GM06990 (cell line): ENCODE measurements around the gene SH3PXD2A.

ENCODE experiments used
- DNase-seq: peaks from one replicate; pipeline ENCODE4 v3.0.0-alpha.2; 2011; ENCODE audit not compliant: insufficient read length; ENCODE audit errors: extremely low read depth
- H3K27me3 ChIP-seq: replicated peaks from 2 replicates; pipeline ENCODE4 v1.6.0; 2011; ENCODE audit warnings: low read length; ENCODE audit not compliant: control insufficient read depth, insufficient read depth
- H3K36me3 ChIP-seq: 2 replicates; pipeline ENCODE4 v1.5.1; 2011; ENCODE audit warnings: low read length; ENCODE audit not compliant: control insufficient read depth, insufficient read depth
- H3K4me3 ChIP-seq: replicated peaks from 2 replicates; pipeline ENCODE4 v1.5.1; 2011; ENCODE audit warnings: low read depth, mild to moderate bottlenecking, control low read depth, low read length
- CTCF ChIP-seq: IDR thresholded peaks from 2 replicates; pipeline ENCODE4 v1.5.1; 2011; ENCODE audit warnings: low read length, control low read depth, mild to moderate bottlenecking, inconsistent platforms; ENCODE audit not compliant: insufficient read depth, poor library complexity, severe bottlenecking

Gene SH3PXD2A

GRCh38 chr10:103890194-103890658 lies 34.9 kb upstream of the SH3PXD2A start:
- peaks cover 5% of the 10 kb centered on the region for H3K36me3 ChIP-seq
- DNase-seq = no peak
- no peak overlapping the region for H3K4me3 ChIP-seq
- no peak for TF ChIP-seq CTCF
- H3K27me3 ChIP-seq = no peaks in the 10 kb centered on the region

GRCh38 chr10:103889121-103889720 lies 33.8 kb upstream of the SH3PXD2A start:
- no peak for TF ChIP-seq CTCF
- H3K4me3 ChIP-seq = no peak overlapping the region
- no peak for DNase-seq
- H3K27me3 ChIP-seq = no peaks in the 10 kb centered on the region
- H3K36me3 ChIP-seq = peaks cover 5% of the 10 kb centered on the region

GRCh38 chr10:103888113-103888841 lies 32.9 kb upstream of the SH3PXD2A start:
- Histone ChIP-seq H3K27me3 (no peaks in the 10 kb centered on the region), H3K36me3 (peaks cover 5% of the 10 kb centered on the region), H3K4me3 (no peak overlapping the region)
- peak; percentile 22 for DNase-seq
- TF ChIP-seq CTCF = peak; percentile 83

GRCh38 chr10:103885617-103886016 lies 30.2 kb upstream of the SH3PXD2A start:
- Histone ChIP-seq H3K36me3 (peaks cover 18% of the 10 kb centered on the region), H3K27me3 (no peaks in the 10 kb centered on the region), H3K4me3 (no peak overlapping the region)
- TF ChIP-seq CTCF = no peak
- DNase-seq = no peak

- H3K36me3 ChIP-seq = peaks cover 15% of the 10 kb centered on the region
- DNase-seq = no peak
These were observed 29.3 kb upstream of the SH3PXD2A start for GRCh38 chr10:103884681-103885139.

More at GRCh38 chr10:103884681-103885139, 29.3 kb upstream of the SH3PXD2A start:
- Histone ChIP-seq H3K27me3 (no peaks in the 10 kb centered on the region), H3K4me3 (no peak overlapping the region)
- peak; percentile 61 for TF ChIP-seq CTCF
